Hepatocyte (in vitro differentiated cells): ENCODE results near the gene ANKRD13A. TPM values are rescaled to one million over a fixed set of nuclear protein-coding genes. Genes with fewer than 3 reads are reported as not detected.

Experiments used
- DNase-seq: peaks from one replicate; pipeline ENCODE4 v3.0.0-alpha.2; 2016; ENCODE audit warnings: low spot score
- H2AFZ ChIP-seq: fragments of 200-600 bp; sonication (generic); 2 replicates; pipeline ENCODE4 v1.6.0; 2016; ENCODE audit warnings: antibody characterized with exemption, mild to moderate bottlenecking
- H3K27ac ChIP-seq: fragments of 200-600 bp; sonication (generic); 2 replicates; pipeline ENCODE4 v1.5.1; 2016; ENCODE audit warnings: mild to moderate bottlenecking
- H3K27me3 ChIP-seq: fragments of 200-600 bp; sonication (generic); 2 replicates; pipeline ENCODE4 v1.6.1; 2016
- H3K36me3 ChIP-seq: fragments of 200-600 bp; sonication (generic); replicated peaks from 2 replicates; pipeline ENCODE4 v1.5.1; 2016; ENCODE audit warnings: low read depth; ENCODE audit not compliant: insufficient read depth
- H3K4me1 ChIP-seq: fragments of 200-600 bp; sonication (generic); 2 replicates; pipeline ENCODE4 v1.5.1; 2016; ENCODE audit warnings: mild to moderate bottlenecking, moderate library complexity; ENCODE audit not compliant: insufficient read depth
- H3K4me2 ChIP-seq: fragments of 200-600 bp; sonication (generic); 2 replicates; pipeline ENCODE4 v1.6.0; 2016
- H3K4me3 ChIP-seq: fragments of 200-600 bp; sonication (generic); 2 replicates; pipeline ENCODE4 v1.5.1; 2016; ENCODE audit warnings: mild to moderate bottlenecking
- H3K79me2 ChIP-seq: fragments of 200-600 bp; sonication (generic); 2 replicates; pipeline ENCODE4 v1.6.0; 2017; ENCODE audit warnings: mild to moderate bottlenecking
- H3K9me2 ChIP-seq: fragments of 200-600 bp; sonication (generic); replicated peaks from 2 replicates; pipeline ENCODE4 v1.6.0; 2017; ENCODE audit warnings: mild to moderate bottlenecking; ENCODE audit not compliant: insufficient read depth
- H3K9me3 ChIP-seq: fragments of 200-600 bp; sonication (generic); 2 replicates; pipeline ENCODE4 v1.5.1; 2016; ENCODE audit warnings: low read depth, mild to moderate bottlenecking
- H4K20me1 ChIP-seq: fragments of 200-600 bp; sonication (generic); 2 replicates; pipeline ENCODE4 v1.6.0; 2016; ENCODE audit warnings: mild to moderate bottlenecking; ENCODE audit not compliant: insufficient read depth, poor library complexity, severe bottlenecking
- CTCF ChIP-seq: fragments of 200-600 bp; sonication (generic); IDR thresholded peaks from 2 replicates; pipeline ENCODE4 v1.5.1; 2016; ENCODE audit warnings: antibody characterized with exemption, mild to moderate bottlenecking; ENCODE audit not compliant: poor library complexity
- EZH2 ChIP-seq: fragments of 200-600 bp; sonication (generic); IDR thresholded peaks from 2 replicates; pipeline ENCODE4 v1.6.1; 2016; ENCODE audit warnings: antibody characterized with exemption, mild to moderate bottlenecking, borderline replicate concordance
- EZH2phosphoT487 ChIP-seq: fragments of 200-600 bp; sonication (generic); IDR thresholded peaks from one replicate; pipeline ENCODE4 v1.6.1; 2018; ENCODE audit warnings: antibody characterized with exemption, mild to moderate bottlenecking, low read depth, moderate library complexity; ENCODE audit not compliant: unreplicated experiment, severe bottlenecking
- WGBS: methylation state at CpG from one replicate; pipeline ENCODE4 v1.1.6; 2016; ENCODE audit warnings: low lambda C conversion rate; ENCODE audit errors: missing lambda C conversion rate; 5-methylcytosine and 5-hydroxymethylcytosine counted together
- polyA plus RNA-seq: library from polyadenylated mRNA; unstranded; fragments of >200 nt; fragmentation: Nextera tagmentation; extraction: Ambion mirVana; gene quantifications from 2 replicates; pipeline ENCODE4 v1.2.1, GENCODE V29; 2016
- total RNA-seq: library from RNA; depleted of rRNA; stranded (reverse); fragments of >200 nt; gene quantifications from 2 replicates; pipeline ENCODE4 v1.2.3, GENCODE V29; 2014

Gene ANKRD13A
- total and polyA plus RNA-seq, 2 experiments from 2014 or later: 13.2 to 55.3 TPM

DNA sequence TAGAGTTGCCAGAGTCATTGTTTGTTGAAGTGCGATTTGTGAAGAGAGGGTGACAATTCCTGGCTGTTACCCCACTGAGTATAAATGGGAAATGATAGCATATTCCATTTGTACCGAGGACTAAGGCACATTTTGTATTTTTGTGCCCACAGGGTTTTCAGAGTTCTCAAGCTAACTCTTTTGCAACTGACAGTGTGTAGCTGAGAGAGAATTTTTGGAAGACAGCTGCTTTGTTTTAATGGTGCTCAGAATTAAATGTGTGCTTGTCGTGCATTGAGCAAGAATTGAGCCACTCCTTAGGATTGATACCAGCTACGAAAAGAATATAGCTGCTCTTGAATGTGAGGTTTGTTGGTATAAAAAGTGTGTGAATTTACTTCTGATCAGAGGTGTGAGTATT lies 21.7 kb downstream of the ANKRD13A start:
- no peaks in the 10 kb centered on the region for H3K36me3 ChIP-seq
- no peaks in the 10 kb centered on the region for H3K79me2 ChIP-seq
- H3K4me2 ChIP-seq: no peak overlapping the region
- no peak overlapping the region for H3K27ac ChIP-seq
- no peak for DNase-seq
- H4K20me1 ChIP-seq: no peaks in the 10 kb centered on the region
- no peaks in the 10 kb centered on the region for H3K4me1 ChIP-seq
- no peaks in the 10 kb centered on the region for H3K27me3 ChIP-seq
- no peak overlapping the region for H2AFZ ChIP-seq
- H3K9me3 ChIP-seq: no peaks in the 10 kb centered on the region
- H3K4me3 ChIP-seq: no peak overlapping the region
- no peak for TF ChIP-seq CTCF
- WGBS: 94% methylated on average over 4 of the region's 4 CpGs
- H3K9me2 ChIP-seq: no peaks in the 10 kb centered on the region

GRCh38 chr12:110023059-110023980 lies 24.1 kb downstream of the ANKRD13A start:
- Histone ChIP-seq H2AFZ (no peak overlapping the region), H3K27ac (no peak overlapping the region), H3K4me1 (no peaks in the 10 kb centered on the region), H3K27me3 (no peaks in the 10 kb centered on the region), H3K79me2 (no peaks in the 10 kb centered on the region), H3K36me3 (no peaks in the 10 kb centered on the region), H3K9me3 (no peaks in the 10 kb centered on the region), H4K20me1 (no peaks in the 10 kb centered on the region), H3K4me3 (no peak overlapping the region), H3K4me2 (no peak overlapping the region), H3K9me2 (no peaks in the 10 kb centered on the region)
- 91% methylated on average over 5 of the region's 5 CpGs for WGBS
- no peak for DNase-seq
- no peak for TF ChIP-seq EZH2
- TF ChIP-seq CTCF: no peak
- TF ChIP-seq EZH2phosphoT487: no peak

DNA sequence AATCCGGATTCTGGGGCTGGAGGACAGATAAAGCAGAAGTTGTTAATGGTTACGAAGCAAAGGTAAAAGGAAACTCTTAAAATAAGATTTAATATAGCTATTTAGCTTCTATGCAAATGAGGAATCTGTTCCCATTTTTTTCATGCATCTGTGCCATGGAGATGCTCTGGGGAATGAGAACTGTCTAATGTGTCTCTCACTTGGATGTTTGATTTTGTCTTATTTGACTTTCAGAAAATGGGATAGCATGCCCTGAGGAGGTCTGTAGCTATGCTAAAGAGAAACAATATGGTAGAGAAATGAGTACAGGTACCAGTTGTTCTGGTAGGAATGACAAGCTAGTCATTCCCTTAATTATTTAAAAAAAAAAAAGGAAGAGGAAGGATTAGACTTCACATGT lies 24.8 kb downstream of the ANKRD13A start:
- Histone ChIP-seq H3K79me2 (no peaks in the 10 kb centered on the region), H4K20me1 (no peaks in the 10 kb centered on the region), H3K4me3 (no peak overlapping the region), H3K27me3 (no peaks in the 10 kb centered on the region), H3K9me3 (no peaks in the 10 kb centered on the region), H3K27ac (no peak overlapping the region), H3K9me2 (no peaks in the 10 kb centered on the region), H3K4me2 (no peak overlapping the region), H3K4me1 (no peaks in the 10 kb centered on the region), H3K36me3 (no peaks in the 10 kb centered on the region), H2AFZ (no peak overlapping the region)
- WGBS: 89% methylated on average over 2 of the region's 2 CpGs
- no peak for DNase-seq
- TF ChIP-seq CTCF (no peak), EZH2phosphoT487 (no peak), EZH2 (no peak)
